T-helper 17 cell (primary cell): ENCODE results near the gene RECK. TPM values are rescaled to one million over a fixed set of nuclear protein-coding genes. Genes with fewer than 3 reads are reported as not detected.

Experiments used
- ATAC-seq: fragments of 150-1000 bp; cut with Tn5 transposase; 2 replicates; pipeline ENCODE4 v1.10.0; 2021; ENCODE audit warnings: mild to moderate bottlenecking, moderate library complexity
- DNase-seq, 3 donors: peaks; one replicate each; pipeline versions ENCODE4 v3.0.0 to v3.0.0-alpha.2; 2020 to 2021
- H3K9me3 ChIP-seq: one replicate; pipeline ENCODE4 v1.7.0; 2013; ENCODE audit warnings: low read length, mild to moderate bottlenecking; ENCODE audit not compliant: control insufficient read depth, poor library complexity, severe bottlenecking
- H3K27ac Mint-ChIP-seq: one replicate; pipeline ENCODE4 v1.8.0; 2022; ENCODE audit warnings: mild to moderate bottlenecking, moderate library complexity, mixed read lengths
- H3K27me3 Mint-ChIP-seq: one replicate; pipeline ENCODE4 v1.8.0; 2022; ENCODE audit warnings: mixed read lengths
- H3K36me3 Mint-ChIP-seq: one replicate; pipeline ENCODE4 v1.8.0; 2022; ENCODE audit warnings: low read depth, mixed read lengths
- H3K4me1 Mint-ChIP-seq: one replicate; pipeline ENCODE4 v1.8.0; 2022; ENCODE audit warnings: mild to moderate bottlenecking, mixed read lengths
- H3K4me3 Mint-ChIP-seq: one replicate; pipeline ENCODE4 v1.8.0; 2022; ENCODE audit warnings: mild to moderate bottlenecking, moderate library complexity, mixed read lengths
- total RNA-seq, 4 donors: library from RNA in 2 of 4; stranded (reverse) in 2 of 4; gene quantifications; one replicate each; pipeline ENCODE4 v1.2.3 and lab custom pipeline; 2022 to 2026

Gene RECK
- total RNA-seq, 2 donors from 2014 or later = 6.4 to 7.8 TPM

- peaks cover 8% of the 10 kb centered on the region for H3K4me1 Mint-ChIP-seq
- ATAC-seq = no peak
- H3K27ac Mint-ChIP-seq = no peak within 1 kb of the TSS
- no peak for DNase-seq
- H3K36me3 Mint-ChIP-seq = no peaks in the 10 kb centered on the region
- no peaks in the 10 kb centered on the region for H3K9me3 ChIP-seq
- peaks cover 10% of the 10 kb centered on the region for H3K27me3 Mint-ChIP-seq
- H3K4me3 Mint-ChIP-seq = no peak within 1 kb of the TSS
Measured at GRCh38 chr9:36169166-36169565, 132.5 kb downstream of the RECK start, which contains the start of gene CCIN. Gene CCIN (plus strand): TSS chr9:36169388. CDS start chr9:36169503, 115 bp downstream.

GRCh38 chr9:36169708-36170107 is 133.0 kb downstream of the RECK start:
- H3K36me3 Mint-ChIP-seq = no peaks in the 10 kb centered on the region
- no peak overlapping the region for H3K4me3 Mint-ChIP-seq
- H3K9me3 ChIP-seq = no peaks in the 10 kb centered on the region
- DNase-seq = no peak
- H3K27ac Mint-ChIP-seq = no peak overlapping the region
- no peak for ATAC-seq
- peaks cover 8% of the 10 kb centered on the region for H3K4me1 Mint-ChIP-seq
- peaks cover 10% of the 10 kb centered on the region for H3K27me3 Mint-ChIP-seq

GRCh38 chr9:36170531-36170930 is 133.8 kb downstream of the RECK start:
- Mint-ChIP-seq H3K36me3 (no peaks in the 10 kb centered on the region), H3K27ac (no peak overlapping the region), H3K27me3 (peaks cover 10% of the 10 kb centered on the region), H3K4me3 (no peak overlapping the region), H3K4me1 (peaks cover 8% of the 10 kb centered on the region)
- ATAC-seq (no peak), DNase-seq (no peak)
- H3K9me3 ChIP-seq = no peaks in the 10 kb centered on the region

- DNase-seq (no peak), ATAC-seq (no peak)
- Mint-ChIP-seq H3K36me3 (peaks cover 2% of the 10 kb centered on the region), H3K27ac (no peak overlapping the region), H3K27me3 (peaks cover 10% of the 10 kb centered on the region), H3K4me1 (peaks cover 3% of the 10 kb centered on the region), H3K4me3 (no peak overlapping the region)
- no peaks in the 10 kb centered on the region for H3K9me3 ChIP-seq
Measured at GRCh38 chr9:36173861-36174260, 137.1 kb downstream of the RECK start.

Other genes starting within 250 kb of the RECK start
- 1 to 10 TPM; 3.8 to 4.0 TPM for gene NPR2, start 245.3 kb upstream of the RECK start, total RNA-seq
- under 1 TPM; 0.81 to 0.97 TPM for gene SPAG8, start 224.7 kb upstream of the RECK start, total RNA-seq
- gene HINT2, start 221.9 kb upstream of the RECK start, total RNA-seq = 10 to 100 TPM; 15.0 to 20.5 TPM
- gene FAM221B, start 208.2 kb upstream of the RECK start, total RNA-seq = not detected
- gene TMEM8B, start 207.7 kb upstream of the RECK start, total RNA-seq = 1 to 10 TPM; 4.5 to 7.1 TPM
- not detected for gene OR13J1, start 166.5 kb upstream of the RECK start, total RNA-seq
- gene HRCT1, start 130.7 kb upstream of the RECK start, total RNA-seq = not detected
- not detected for gene SPAAR, start 127.4 kb upstream of the RECK start, total RNA-seq
- not detected for gene OR2S2, start 78.8 kb upstream of the RECK start, total RNA-seq
- 10 to 100 TPM; 32.5 to 51.4 TPM for gene GLIPR2, start 99.8 kb downstream of the RECK start, total RNA-seq
- 1 to 10 TPM in 1 of 2 donors, under 1 TPM in 1; 0.50 to 1.4 TPM for gene CCIN, start 132.5 kb downstream of the RECK start, total RNA-seq
- gene CLTA, start 154.0 kb downstream of the RECK start, total RNA-seq = 10 to 100 TPM; 30.3 to 43.4 TPM
- gene GNE, start 221.5 kb downstream of the RECK start, total RNA-seq = 10 to 100 TPM; 13.3 to 15.4 TPM